Smooth muscle cell (in vitro differentiated cells): Measurements from ENCODE around the gene TOE1. TPM values are rescaled to one million over a fixed set of nuclear protein-coding genes. Genes with fewer than 3 reads are reported as not detected.

ENCODE experiments used
- DNase-seq: peaks from one replicate; lab custom pipeline; 2025; ENCODE audit not compliant: unreplicated experiment; lab: John Stamatoyannopoulos, UW
- H2AFZ ChIP-seq: fragments of 200-600 bp; sonication (generic); 2 replicates; pipeline ENCODE4 v1.6.0; 2016; ENCODE audit warnings: antibody characterized with exemption, low read depth, mild to moderate bottlenecking
- H3F3A ChIP-seq: fragments of 200-600 bp; sonication (generic); 2 replicates; pipeline ENCODE4 v1.6.0; 2017; ENCODE audit warnings: antibody characterized with exemption, low read depth
- H3K27ac ChIP-seq: fragments of 200-600 bp; sonication (generic); 2 replicates; pipeline ENCODE4 v1.5.1; 2016; ENCODE audit warnings: low read depth, mild to moderate bottlenecking
- H3K27me3 ChIP-seq: fragments of 200-600 bp; sonication (generic); 2 replicates; pipeline ENCODE4 v1.6.1; 2016; ENCODE audit warnings: low read depth, mild to moderate bottlenecking
- H3K36me3 ChIP-seq: fragments of 200-600 bp; sonication (generic); 2 replicates; pipeline ENCODE4 v1.5.1; 2016; ENCODE audit warnings: low read depth
- H3K4me1 ChIP-seq: fragments of 200-600 bp; sonication (generic); 2 replicates; pipeline ENCODE4 v1.5.1; 2016; ENCODE audit warnings: low read depth
- H3K4me2 ChIP-seq: fragments of 200-600 bp; sonication (generic); 2 replicates; pipeline ENCODE4 v1.6.0; 2016; ENCODE audit warnings: mild to moderate bottlenecking
- H3K4me3 ChIP-seq: fragments of 200-600 bp; sonication (generic); 2 replicates; pipeline ENCODE4 v1.5.1; 2016; ENCODE audit warnings: mild to moderate bottlenecking
- H3K79me2 ChIP-seq: fragments of 200-600 bp; sonication (generic); 2 replicates; pipeline ENCODE4 v1.6.0; 2016; ENCODE audit warnings: low read depth, mild to moderate bottlenecking
- H3K9ac ChIP-seq: fragments of 200-600 bp; sonication (generic); 2 replicates; pipeline ENCODE4 v1.6.0; 2016; ENCODE audit warnings: low read depth
- H3K9me3 ChIP-seq: fragments of 200-600 bp; sonication (generic); replicated peaks from 2 replicates; pipeline ENCODE4 v1.5.1; 2016; ENCODE audit warnings: low read depth
- H4K20me1 ChIP-seq: fragments of 200-600 bp; sonication (generic); 2 replicates; pipeline ENCODE4 v1.6.0; 2016; ENCODE audit warnings: low read depth
- WGBS: methylation state at CpG from one replicate; pipeline ENCODE4 v1.1.7; 2016; ENCODE audit warnings: low lambda C conversion rate; 5-methylcytosine and 5-hydroxymethylcytosine counted together
- polyA plus RNA-seq: library from polyadenylated mRNA; unstranded; fragments of >200 nt; fragmentation: Nextera tagmentation; extraction: Ambion mirVana; gene quantifications from 2 replicates; pipeline ENCODE4 v1.2.1, GENCODE V29; 2016
- total RNA-seq: library from RNA; depleted of rRNA; stranded (reverse); fragments of >200 nt; gene quantifications from 2 replicates; pipeline ENCODE4 v1.2.3, GENCODE V29; 2014
- TF ChIP-seq, protein P1 (sequence below): fragments of 200-600 bp; sonication (generic); IDR thresholded peaks from 2 replicates; pipeline ENCODE4 v1.5.1; 2017; ENCODE audit warnings: borderline replicate concordance, mild to moderate bottlenecking, antibody characterized with exemption; ENCODE audit not compliant: insufficient read depth, poor library complexity, severe bottlenecking

The TOE1 gene
- total and polyA plus RNA-seq, 2 experiments from 2014 or later: 2.8 to 3.3 TPM

DNA sequence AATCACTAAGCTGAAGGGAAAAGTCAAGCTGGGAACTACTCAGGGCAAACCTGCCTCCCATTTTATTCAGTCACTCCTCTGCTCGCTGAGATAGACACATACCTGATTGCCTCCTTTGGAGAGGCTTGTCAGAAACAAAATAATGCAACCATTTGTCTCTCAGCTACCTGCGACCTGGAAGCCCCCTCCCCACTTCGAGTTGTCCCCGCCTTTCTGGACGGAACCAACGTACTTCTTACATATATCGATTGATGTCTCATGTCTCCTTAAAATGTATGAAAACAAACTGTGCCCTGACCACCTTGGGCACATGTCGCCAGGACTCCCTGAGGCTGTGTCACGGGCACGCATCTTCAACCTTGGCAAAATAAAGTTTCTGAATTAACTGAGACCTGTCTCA, 34.7 kb upstream of the TOE1 start:
- Histone ChIP-seq H3K4me1 (peaks cover 14% of the 10 kb centered on the region), H3K9ac (no peak overlapping the region), H3K36me3 (no peaks in the 10 kb centered on the region), H2AFZ (no peak overlapping the region), H3K4me2 (no peak overlapping the region), H3K9me3 (no peaks in the 10 kb centered on the region), H3F3A (peaks cover 15% of the 10 kb centered on the region), H4K20me1 (no peaks in the 10 kb centered on the region), H3K79me2 (no peaks in the 10 kb centered on the region), H3K27me3 (no peaks in the 10 kb centered on the region), H3K27ac (no peak overlapping the region), H3K4me3 (no peak overlapping the region)
- 90% methylated on average over 10 of the region's 10 CpGs for WGBS
- TF ChIP-seq, protein P1, sequence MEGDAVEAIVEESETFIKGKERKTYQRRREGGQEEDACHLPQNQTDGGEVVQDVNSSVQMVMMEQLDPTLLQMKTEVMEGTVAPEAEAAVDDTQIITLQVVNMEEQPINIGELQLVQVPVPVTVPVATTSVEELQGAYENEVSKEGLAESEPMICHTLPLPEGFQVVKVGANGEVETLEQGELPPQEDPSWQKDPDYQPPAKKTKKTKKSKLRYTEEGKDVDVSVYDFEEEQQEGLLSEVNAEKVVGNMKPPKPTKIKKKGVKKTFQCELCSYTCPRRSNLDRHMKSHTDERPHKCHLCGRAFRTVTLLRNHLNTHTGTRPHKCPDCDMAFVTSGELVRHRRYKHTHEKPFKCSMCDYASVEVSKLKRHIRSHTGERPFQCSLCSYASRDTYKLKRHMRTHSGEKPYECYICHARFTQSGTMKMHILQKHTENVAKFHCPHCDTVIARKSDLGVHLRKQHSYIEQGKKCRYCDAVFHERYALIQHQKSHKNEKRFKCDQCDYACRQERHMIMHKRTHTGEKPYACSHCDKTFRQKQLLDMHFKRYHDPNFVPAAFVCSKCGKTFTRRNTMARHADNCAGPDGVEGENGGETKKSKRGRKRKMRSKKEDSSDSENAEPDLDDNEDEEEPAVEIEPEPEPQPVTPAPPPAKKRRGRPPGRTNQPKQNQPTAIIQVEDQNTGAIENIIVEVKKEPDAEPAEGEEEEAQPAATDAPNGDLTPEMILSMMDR: no peak
- no peak for DNase-seq

DNA sequence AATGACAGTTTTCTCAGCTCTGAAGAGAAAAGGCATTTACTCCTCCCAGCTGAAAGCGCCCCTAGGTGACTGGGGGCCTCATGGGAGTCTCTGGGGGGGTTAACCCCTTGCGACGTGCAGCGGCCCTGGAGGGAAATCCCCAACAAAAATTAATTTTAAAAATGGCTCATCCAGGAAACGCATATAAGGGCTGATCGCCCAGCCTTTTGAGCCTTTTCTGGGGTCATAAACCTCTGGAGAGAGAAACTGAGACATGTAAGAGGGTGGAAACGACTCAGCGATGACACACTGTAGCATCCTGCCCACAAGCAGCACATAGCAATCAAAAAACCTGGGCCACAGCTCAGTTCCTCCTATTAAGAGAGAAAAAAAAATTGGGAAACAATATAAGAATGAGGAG, 33.7 kb upstream of the TOE1 start:
- Histone ChIP-seq H3K4me2 (no peak overlapping the region), H3K36me3 (no peaks in the 10 kb centered on the region), H3K27me3 (no peaks in the 10 kb centered on the region), H3F3A (peaks cover 15% of the 10 kb centered on the region), H3K9me3 (no peaks in the 10 kb centered on the region), H3K27ac (no peak overlapping the region), H3K4me1 (peaks cover 14% of the 10 kb centered on the region), H3K4me3 (no peak overlapping the region), H2AFZ (peak overlapping the region; percentile 13), H3K79me2 (no peaks in the 10 kb centered on the region), H3K9ac (no peak overlapping the region), H4K20me1 (no peaks in the 10 kb centered on the region)
- no peak for DNase-seq
- TF ChIP-seq, protein P1: no peak
- WGBS: 49% methylated on average over 8 of the region's 8 CpGs

DNA sequence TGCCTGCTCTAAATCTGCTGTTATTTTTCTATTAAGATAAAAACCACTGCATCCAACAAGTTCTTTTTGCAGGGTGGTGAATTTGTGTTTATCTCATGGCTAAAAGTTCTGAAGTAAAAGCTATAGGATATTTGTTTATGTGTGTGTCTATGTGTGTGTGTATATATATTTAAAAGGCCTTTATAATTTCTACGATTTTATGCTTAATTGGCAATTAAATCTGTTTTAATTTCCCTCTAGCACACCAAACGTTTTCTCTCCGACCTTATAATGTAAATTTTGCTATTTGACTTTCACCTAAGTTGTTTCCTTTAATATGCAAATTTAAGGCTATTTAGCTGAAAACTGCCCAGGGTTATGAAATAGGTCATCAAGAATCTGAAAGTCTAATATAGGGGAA, 33.1 kb upstream of the TOE1 start:
- no peak for DNase-seq
- Histone ChIP-seq H3F3A (peaks cover 11% of the 10 kb centered on the region), H3K4me3 (no peak overlapping the region), H3K27ac (no peak overlapping the region), H3K27me3 (no peaks in the 10 kb centered on the region), H3K4me1 (peaks cover 14% of the 10 kb centered on the region), H3K36me3 (no peaks in the 10 kb centered on the region), H3K9ac (no peak overlapping the region), H3K4me2 (no peak overlapping the region), H3K9me3 (no peaks in the 10 kb centered on the region), H4K20me1 (no peaks in the 10 kb centered on the region), H3K79me2 (no peaks in the 10 kb centered on the region), H2AFZ (peak overlapping the region; percentile 13)
- 69% methylated on average over 3 of the region's 3 CpGs for WGBS
- TF ChIP-seq, protein P1: no peak

DNA sequence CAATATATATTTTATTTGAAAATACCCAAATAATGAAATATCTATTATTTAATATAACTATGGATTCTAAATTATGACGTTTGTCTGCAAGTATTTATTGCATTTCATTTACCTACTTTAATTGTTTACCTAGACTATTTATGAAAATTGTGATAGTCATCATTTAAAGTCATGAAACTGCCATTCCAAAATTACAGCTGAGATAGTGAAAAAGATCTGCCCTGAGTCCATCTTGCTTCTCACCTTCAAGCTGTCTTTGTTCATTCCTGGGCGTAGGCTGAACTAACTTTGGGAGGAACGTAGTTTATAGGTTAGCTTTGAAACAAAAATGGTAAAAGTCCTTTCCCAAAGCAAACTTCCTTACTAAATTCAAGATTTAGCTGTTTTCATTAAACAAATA, 25.7 kb upstream of the TOE1 start:
- H3K4me2 ChIP-seq: no peak overlapping the region
- no peaks in the 10 kb centered on the region for H3K4me1 ChIP-seq
- no peaks in the 10 kb centered on the region for H3F3A ChIP-seq
- H4K20me1 ChIP-seq: no peaks in the 10 kb centered on the region
- no peak for DNase-seq
- H3K9ac ChIP-seq: no peak overlapping the region
- H3K27me3 ChIP-seq: no peaks in the 10 kb centered on the region
- no peak overlapping the region for H3K4me3 ChIP-seq
- no peaks in the 10 kb centered on the region for H3K9me3 ChIP-seq
- no peaks in the 10 kb centered on the region for H3K36me3 ChIP-seq
- H2AFZ ChIP-seq: no peak overlapping the region
- WGBS: 92% methylated on average over 3 of the region's 3 CpGs
- TF ChIP-seq, protein P1: no peak
- no peak overlapping the region for H3K27ac ChIP-seq
- H3K79me2 ChIP-seq: no peaks in the 10 kb centered on the region
